ENCODE measurements around the gene GANAB.
A peak's percentile ranks its signal among the peaks of the same experiment; 100 is the strongest.
"Not testable (repeated sequence)": the region's sequence is repeated elsewhere in the genome, so short reads cannot be mapped to it uniquely, and the experiment has no call there.

The GANAB gene

GRCh38 chr11:62622476-62623089 lies 23.8 kb downstream of the GANAB start:
- Histone ChIP-seq H3K36me3 (ENCODE audit: control insufficient read depth, insufficient read depth, low read length) (peaks cover 15% of the 10 kb centered on the region), H3K27me3 (ENCODE audit: insufficient read depth, low read length, poor library complexity) (no peaks in the 10 kb centered on the region), H3K79me1 (ENCODE audit: low read length) (no peaks in the 10 kb centered on the region), H3K9ac (ENCODE audit: low read length) (peak overlapping the region; percentile 47), H3K27ac (ENCODE audit: low read depth, low read length) (peak overlapping the region; percentile 64), H3K4me3 (ENCODE audit: low read length) (no peak overlapping the region), H3K79me2 (ENCODE audit: control insufficient read depth, insufficient read depth, low read length) (no peaks in the 10 kb centered on the region), H3K4me1 (ENCODE audit: control insufficient read depth, low read depth, low read length) (peaks cover 2% of the 10 kb centered on the region), H3K4ac (ENCODE audit: low read depth, low read length) (no peak overlapping the region), H3K23ac (ENCODE audit: low read length) (no peak overlapping the region), H3K56ac (ENCODE audit: low read length) (peak overlapping the region; percentile 61), H2BK5ac (ENCODE audit: low read length) (no peak overlapping the region), H2BK120ac (ENCODE audit: low read depth, low read length) (no peak overlapping the region), H2AK5ac (ENCODE audit: low read length) (no peak overlapping the region), H3K18ac (ENCODE audit: low read length) (no peak overlapping the region), H2BK15ac (replicated peaks; ENCODE audit: low read depth) (no peak overlapping the region), H4K8ac (ENCODE audit: low read depth, low read length) (no peak overlapping the region), H4K5ac (ENCODE audit: low read length) (no peak overlapping the region), H3K4me2 (ENCODE audit: low read length) (peak overlapping the region; percentile 45)
- peak; percentile 83 for DNase-seq
- WGBS (ENCODE audit: extremely low coverage, insufficient coverage, low lambda C conversion rate): no CpG with 5 or more reads among the region's 7 CpGs

- peak; percentile 99 for DNase-seq
- H3K9ac ChIP-seq (ENCODE audit: low read length): peak within 1 kb of the TSS; percentile 98
- no peak within 1 kb of the TSS for H2BK15ac ChIP-seq (replicated peaks; ENCODE audit: low read depth)
- H3K36me3 ChIP-seq (ENCODE audit: control insufficient read depth, insufficient read depth, low read length): peaks cover 15% of the 10 kb centered on the region
- no peak within 1 kb of the TSS for H3K23ac ChIP-seq (ENCODE audit: low read length)
- peak within 1 kb of the TSS; percentile 14 for H4K8ac ChIP-seq (ENCODE audit: low read depth, low read length)
- peak within 1 kb of the TSS; percentile 86 for H3K18ac ChIP-seq (ENCODE audit: low read length)
- H3K56ac ChIP-seq (ENCODE audit: low read length): peak within 1 kb of the TSS; percentile 96
- H2AK5ac ChIP-seq (ENCODE audit: low read length): peak within 1 kb of the TSS; percentile 7
- H3K27ac ChIP-seq (ENCODE audit: low read depth, low read length): peak within 1 kb of the TSS; percentile 85
- H3K4me2 ChIP-seq (ENCODE audit: low read length): peak within 1 kb of the TSS; percentile 53
- no peaks in the 10 kb centered on the region for H3K79me1 ChIP-seq (ENCODE audit: low read length)
- no CpG with 5 or more reads among the region's 77 CpGs for WGBS (ENCODE audit: extremely low coverage, insufficient coverage, low lambda C conversion rate)
- peak within 1 kb of the TSS; percentile 77 for H3K4ac ChIP-seq (ENCODE audit: low read depth, low read length)
- no peak within 1 kb of the TSS for H4K5ac ChIP-seq (ENCODE audit: low read length)
- no peaks in the 10 kb centered on the region for H3K27me3 ChIP-seq (ENCODE audit: insufficient read depth, low read length, poor library complexity)
- peak within 1 kb of the TSS; percentile 29 for H2BK120ac ChIP-seq (ENCODE audit: low read depth, low read length)
- peak within 1 kb of the TSS; percentile 56 for H2BK5ac ChIP-seq (ENCODE audit: low read length)
- H3K79me2 ChIP-seq (ENCODE audit: control insufficient read depth, insufficient read depth, low read length): no peaks in the 10 kb centered on the region
- H3K4me1 ChIP-seq (ENCODE audit: control insufficient read depth, low read depth, low read length): peaks cover 2% of the 10 kb centered on the region
- H3K4me3 ChIP-seq (ENCODE audit: low read length): peak within 1 kb of the TSS; percentile 94
Measured at GRCh38 chr11:62621567-62622470, 24.6 kb downstream of the GANAB start, which contains the start of gene B3GAT3. TSS of gene B3GAT3 (minus strand) at chr11:62621986. CDS start at chr11:62621947, 39 bp downstream.

- Histone ChIP-seq H2BK120ac (ENCODE audit: low read depth, low read length) (no peak overlapping the region), H3K36me3 (ENCODE audit: control insufficient read depth, insufficient read depth, low read length) (peaks cover 12% of the 10 kb centered on the region), H3K9ac (ENCODE audit: low read length) (peak overlapping the region; percentile 98), H4K8ac (ENCODE audit: low read depth, low read length) (no peak overlapping the region), H4K5ac (ENCODE audit: low read length) (no peak overlapping the region), H2BK15ac (replicated peaks; ENCODE audit: low read depth) (no peak overlapping the region), H3K79me1 (ENCODE audit: low read length) (no peaks in the 10 kb centered on the region), H2AK5ac (ENCODE audit: low read length) (peak overlapping the region; percentile 7), H3K79me2 (ENCODE audit: control insufficient read depth, insufficient read depth, low read length) (no peaks in the 10 kb centered on the region), H3K4ac (ENCODE audit: low read depth, low read length) (peak overlapping the region; percentile 77), H2BK5ac (ENCODE audit: low read length) (peak overlapping the region; percentile 56), H3K4me1 (ENCODE audit: control insufficient read depth, low read depth, low read length) (peaks cover 2% of the 10 kb centered on the region), H3K4me2 (ENCODE audit: low read length) (peak overlapping the region; percentile 53), H3K27ac (ENCODE audit: low read depth, low read length) (peak overlapping the region; percentile 85), H3K23ac (ENCODE audit: low read length) (no peak overlapping the region), H3K18ac (ENCODE audit: low read length) (peak overlapping the region; percentile 86), H3K56ac (ENCODE audit: low read length) (peak overlapping the region; percentile 96), H3K27me3 (ENCODE audit: insufficient read depth, low read length, poor library complexity) (no peaks in the 10 kb centered on the region), H3K4me3 (ENCODE audit: low read length) (peak overlapping the region; percentile 94)
- no CpG with 5 or more reads among the region's 8 CpGs for WGBS (ENCODE audit: extremely low coverage, insufficient coverage, low lambda C conversion rate)
- DNase-seq: no peak
Measured at GRCh38 chr11:62621027-62621566, 25.3 kb downstream of the GANAB start.

GRCh38 chr11:62616957-62617356 lies 29.5 kb downstream of the GANAB start:
- H3K27me3 ChIP-seq (ENCODE audit: insufficient read depth, low read length, poor library complexity); H3K18ac ChIP-seq (ENCODE audit: low read length); H2AK5ac ChIP-seq (ENCODE audit: low read length); H3K79me2 ChIP-seq (ENCODE audit: control insufficient read depth, insufficient read depth, low read length); H3K4me3 ChIP-seq (ENCODE audit: low read length); DNase-seq; H4K5ac ChIP-seq (ENCODE audit: low read length); H3K36me3 ChIP-seq (ENCODE audit: control insufficient read depth, insufficient read depth, low read length); H3K4me2 ChIP-seq (ENCODE audit: low read length); H3K79me1 ChIP-seq (ENCODE audit: low read length); H2BK120ac ChIP-seq (ENCODE audit: low read depth, low read length); H3K4me1 ChIP-seq (ENCODE audit: control insufficient read depth, low read depth, low read length); H3K4ac ChIP-seq (ENCODE audit: low read depth, low read length); H2BK5ac ChIP-seq (ENCODE audit: low read length); H3K9ac ChIP-seq (ENCODE audit: low read length); H4K8ac ChIP-seq (ENCODE audit: low read depth, low read length); H3K27ac ChIP-seq (ENCODE audit: low read depth, low read length); H3K23ac ChIP-seq (ENCODE audit: low read length); H2BK15ac ChIP-seq (replicated peaks; ENCODE audit: low read depth); H3K56ac ChIP-seq (ENCODE audit: low read length): not testable (repeated sequence)
- WGBS (ENCODE audit: extremely low coverage, insufficient coverage, low lambda C conversion rate): no CpG with 5 or more reads among the region's 14 CpGs

- Histone ChIP-seq H2BK5ac (ENCODE audit: low read length) (no peak overlapping the region), H3K4me1 (ENCODE audit: control insufficient read depth, low read depth, low read length) (peaks cover 6% of the 10 kb centered on the region), H3K23ac (ENCODE audit: low read length) (no peak overlapping the region), H3K18ac (ENCODE audit: low read length) (no peak overlapping the region), H3K4me3 (ENCODE audit: low read length) (no peak overlapping the region), H2BK15ac (replicated peaks; ENCODE audit: low read depth) (no peak overlapping the region), H2AK5ac (ENCODE audit: low read length) (no peak overlapping the region), H3K27ac (ENCODE audit: low read depth, low read length) (no peak overlapping the region), H4K5ac (ENCODE audit: low read length) (no peak overlapping the region), H3K56ac (ENCODE audit: low read length) (peak overlapping the region; percentile 2), H3K4me2 (ENCODE audit: low read length) (no peak overlapping the region), H4K8ac (ENCODE audit: low read depth, low read length) (no peak overlapping the region), H3K4ac (ENCODE audit: low read depth, low read length) (no peak overlapping the region), H3K79me1 (ENCODE audit: low read length) (no peaks in the 10 kb centered on the region), H3K9ac (ENCODE audit: low read length) (no peak overlapping the region), H3K36me3 (ENCODE audit: control insufficient read depth, insufficient read depth, low read length) (no peaks in the 10 kb centered on the region), H3K79me2 (ENCODE audit: control insufficient read depth, insufficient read depth, low read length) (no peaks in the 10 kb centered on the region), H2BK120ac (ENCODE audit: low read depth, low read length) (no peak overlapping the region), H3K27me3 (ENCODE audit: insufficient read depth, low read length, poor library complexity) (no peaks in the 10 kb centered on the region)
- DNase-seq: no peak
- no CpG with 5 or more reads among the region's 7 CpGs for WGBS (ENCODE audit: extremely low coverage, insufficient coverage, low lambda C conversion rate)
Measured at GRCh38 chr11:62615521-62615920, 30.9 kb downstream of the GANAB start.

Data from mesendoderm (in vitro differentiated cells).